Mesenchymal stem cell (in vitro differentiated cells and primary cell): ENCODE data around the gene MORN3.
"Not testable (repeated sequence)": the region's sequence is repeated elsewhere in the genome, so short reads cannot be mapped to it uniquely, and the experiment has no call there.

Experiments used
- DNase-seq: peaks from one replicate; pipeline ENCODE4 v3.0.0-alpha.2; 2013
- H2AFZ ChIP-seq: one replicate; pipeline ENCODE4 v1.6.1; 2013; ENCODE audit warnings: low read depth, mild to moderate bottlenecking, control low read depth, inconsistent platforms, low read length, moderate library complexity
- H2AK5ac ChIP-seq: 2 replicates; pipeline ENCODE4 v1.6.1; 2013; ENCODE audit warnings: low read length, moderate library complexity, mild to moderate bottlenecking, inconsistent platforms; ENCODE audit not compliant: severe bottlenecking
- H2BK120ac ChIP-seq: one replicate; pipeline ENCODE4 v1.6.1; 2013; ENCODE audit warnings: low read depth, mild to moderate bottlenecking, inconsistent platforms, low read length, moderate library complexity
- H2BK12ac ChIP-seq, 2 experiments: one replicate each; pipeline ENCODE4 v1.6.1; 2013; ENCODE audit warnings: inconsistent platforms in 2 of 2, low read length in 2 of 2, mild to moderate bottlenecking in 2 of 2, moderate library complexity in 2 of 2, control low read depth in 1 of 2
- H2BK15ac ChIP-seq: one replicate; pipeline ENCODE4 v1.6.1; 2013; ENCODE audit warnings: mild to moderate bottlenecking, low read depth, inconsistent platforms; ENCODE audit not compliant: poor library complexity, severe bottlenecking
- H2BK5ac ChIP-seq: 2 replicates; pipeline ENCODE4 v1.6.1; 2013; ENCODE audit warnings: low read depth, mild to moderate bottlenecking, low read length, control low read depth, inconsistent platforms; ENCODE audit not compliant: poor library complexity, severe bottlenecking
- H3K14ac ChIP-seq, 2 experiments: one replicate each; pipeline ENCODE4 v1.6.1; 2013; ENCODE audit warnings: inconsistent platforms in 2 of 2, low read length in 2 of 2, control low read depth in 1 of 2, mild to moderate bottlenecking in 1 of 2, moderate library complexity in 1 of 2
- H3K18ac ChIP-seq, 2 experiments: one replicate each; pipeline ENCODE4 v1.6.1; 2013; ENCODE audit warnings: inconsistent platforms in 2 of 2, low read length in 2 of 2, control low read depth in 1 of 2, low read depth in 1 of 2, mild to moderate bottlenecking in 1 of 2
- H3K23ac ChIP-seq, 2 experiments: one replicate each; pipeline ENCODE4 v1.6.1; 2013; ENCODE audit warnings: inconsistent platforms in 2 of 2, low read length in 2 of 2, mild to moderate bottlenecking in 2 of 2, moderate library complexity in 2 of 2, control low read depth in 1 of 2
- H3K27ac ChIP-seq: 2 replicates; pipeline ENCODE4 v1.5.1; 2013; ENCODE audit warnings: mild to moderate bottlenecking, moderate library complexity, low read length, control low read depth, inconsistent platforms; ENCODE audit not compliant: poor library complexity, severe bottlenecking
- H3K27me3 ChIP-seq, 2 experiments: 2 replicates each; pipeline versions ENCODE4 v1.6.1 to v1.7.0; 2013; ENCODE audit warnings: low read length in 2 of 2, mild to moderate bottlenecking in 2 of 2, moderate library complexity in 2 of 2, control low read depth in 1 of 2, inconsistent platforms in 1 of 2; ENCODE audit not compliant: control insufficient read depth in 1 of 2, insufficient read depth in 1 of 2
- H3K36me3 ChIP-seq, 2 experiments: 2 replicates each; pipeline versions ENCODE4 v1.6.1 to v1.7.0; 2013; ENCODE audit warnings: low read length in 2 of 2, control low read depth in 1 of 2, inconsistent platforms in 1 of 2, low read depth in 1 of 2, mild to moderate bottlenecking in 1 of 2; ENCODE audit not compliant: insufficient read depth in 2 of 2, control insufficient read depth in 1 of 2
- H3K4ac ChIP-seq, 2 experiments: one replicate each; pipeline ENCODE4 v1.6.1; 2013; ENCODE audit warnings: inconsistent platforms in 2 of 2, low read length in 2 of 2, mild to moderate bottlenecking in 2 of 2, moderate library complexity in 2 of 2, control low read depth in 1 of 2, low read depth in 1 of 2
- H3K4me1 ChIP-seq: 2 replicates; pipeline ENCODE4 v1.6.1; 2013; ENCODE audit warnings: low read depth, low read length, control low read depth; ENCODE audit not compliant: control insufficient read depth, insufficient read depth
- H3K4me2 ChIP-seq: 2 replicates; pipeline ENCODE4 v1.6.1; 2013; ENCODE audit warnings: low read length, mild to moderate bottlenecking, inconsistent platforms; ENCODE audit not compliant: poor library complexity, severe bottlenecking
- H3K4me3 ChIP-seq, 2 experiments: 2 replicates each; pipeline versions ENCODE4 v1.5.1 to v1.7.0; 2013; ENCODE audit warnings: low read length in 2 of 2, mild to moderate bottlenecking in 2 of 2, control low read depth in 1 of 2, low read depth in 1 of 2; ENCODE audit not compliant: insufficient read depth in 1 of 2
- H3K79me1 ChIP-seq: replicated peaks from 2 replicates; pipeline ENCODE4 v1.6.1; 2013; ENCODE audit warnings: mild to moderate bottlenecking, control low read depth, low read length, inconsistent platforms; ENCODE audit not compliant: poor library complexity, severe bottlenecking
- H3K9ac ChIP-seq: 2 replicates; pipeline ENCODE4 v1.7.0; 2013; ENCODE audit warnings: mild to moderate bottlenecking, low read length, moderate library complexity
- H3K9me3 ChIP-seq: 2 replicates; pipeline ENCODE4 v1.7.0; 2013; ENCODE audit warnings: mild to moderate bottlenecking, low read length; ENCODE audit not compliant: control insufficient read depth
- H4K8ac ChIP-seq: one replicate; pipeline ENCODE4 v1.6.1; 2013; ENCODE audit warnings: inconsistent platforms, mild to moderate bottlenecking, low read length, moderate library complexity
- H4K91ac ChIP-seq: one replicate; pipeline ENCODE4 v1.6.1; 2013; ENCODE audit warnings: mild to moderate bottlenecking, low read length, inconsistent platforms
- WGBS: methylation state at CpG from one replicate; pipeline ENCODE4 v1.1.7; 2013; ENCODE audit warnings: mixed read lengths; 5-methylcytosine and 5-hydroxymethylcytosine counted together

The MORN3 gene

DNA sequence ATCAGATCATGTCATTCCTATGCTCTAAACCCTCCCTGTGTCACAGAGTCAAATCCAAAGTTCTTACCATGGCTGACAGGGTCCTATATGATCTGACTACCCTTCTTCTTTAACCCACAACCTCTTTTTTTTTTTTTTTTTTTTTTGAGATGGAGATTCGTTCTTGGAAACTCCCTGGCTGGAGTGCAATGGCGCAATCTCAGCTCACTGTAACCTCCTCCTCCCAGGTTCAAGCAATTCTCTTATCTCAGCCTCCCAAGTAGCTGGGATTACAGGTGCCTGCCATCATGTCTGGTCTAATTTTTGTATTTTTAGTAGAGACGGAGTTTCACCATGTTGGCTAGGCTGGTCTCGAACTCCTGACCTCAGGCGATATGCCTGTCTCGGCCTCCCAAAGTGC, 2.6 kb downstream of the MORN3 start:
- H2BK12ac ChIP-seq, H2BK15ac ChIP-seq, H3K4ac ChIP-seq, H3K4me3 ChIP-seq, DNase-seq, H3K79me1 ChIP-seq, H3K23ac ChIP-seq, H3K27ac ChIP-seq, H3K9me3 ChIP-seq, H2BK5ac ChIP-seq, H2AFZ ChIP-seq, H3K4me2 ChIP-seq, H2BK120ac ChIP-seq, H3K14ac ChIP-seq, H3K4me1 ChIP-seq, H4K91ac ChIP-seq, H3K36me3 ChIP-seq, H3K9ac ChIP-seq, H3K18ac ChIP-seq, H2AK5ac ChIP-seq, H3K27me3 ChIP-seq, H4K8ac ChIP-seq: not testable (repeated sequence)
- WGBS = 91% methylated on average over 4 of the region's 6 CpGs

DNA sequence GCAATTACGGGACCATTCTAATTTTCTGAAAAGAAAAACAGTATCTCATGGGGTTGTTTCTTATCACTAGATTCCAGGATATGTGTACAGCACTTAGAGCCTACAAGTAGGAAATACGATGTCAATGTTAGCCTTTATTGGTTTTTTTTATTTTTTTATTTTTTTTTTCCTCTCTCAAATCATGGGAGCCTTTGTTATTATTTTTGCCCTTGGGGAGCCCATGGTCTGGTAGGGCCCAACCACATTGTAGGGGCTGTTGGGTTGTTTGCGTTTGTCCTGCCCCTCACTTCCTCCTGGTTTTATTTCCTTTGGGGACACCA, 5.9 kb downstream of the MORN3 start:
- Histone ChIP-seq H2AK5ac (no peak overlapping the region), H4K91ac (no peak overlapping the region), H2BK5ac (no peak overlapping the region), H3K4ac (no peak overlapping the region), H3K27me3 (no peaks in the 10 kb centered on the region), H3K23ac (no peak overlapping the region), H4K8ac (no peak overlapping the region), H2BK120ac (no peak overlapping the region), H3K4me1 (peaks cover 2% of the 10 kb centered on the region), H3K4me3 (no peak overlapping the region), H3K9ac (no peak overlapping the region), H3K18ac (no peak overlapping the region), H2AFZ (no peak overlapping the region), H3K4me2 (no peak overlapping the region), H3K9me3 (no peaks in the 10 kb centered on the region), H3K36me3 (peaks cover 0 to 3% of the 10 kb centered on the region in 2 experiments), H2BK15ac (no peak overlapping the region), H3K14ac (no peak overlapping the region), H2BK12ac (no peak overlapping the region), H3K27ac (no peak overlapping the region), H3K79me1 (no peaks in the 10 kb centered on the region)
- WGBS = 94% methylated on average over 2 of the region's 3 CpGs
- no peak for DNase-seq

- H2BK12ac ChIP-seq, H3K9me3 ChIP-seq, H4K8ac ChIP-seq, H3K79me1 ChIP-seq, H3K18ac ChIP-seq, H3K27me3 ChIP-seq, H3K36me3 ChIP-seq, DNase-seq, H3K27ac ChIP-seq, H2BK120ac ChIP-seq, H2AFZ ChIP-seq, H3K4me3 ChIP-seq, H3K14ac ChIP-seq, H2BK15ac ChIP-seq, H2AK5ac ChIP-seq, H3K23ac ChIP-seq, H3K4ac ChIP-seq, H3K4me2 ChIP-seq, H4K91ac ChIP-seq, H3K9ac ChIP-seq, H2BK5ac ChIP-seq, H3K4me1 ChIP-seq: not testable (repeated sequence)
- WGBS = 93% methylated on average over 11 of the region's 11 CpGs
These were observed 7.9 kb downstream of the MORN3 start for GRCh38 chr12:121661353-121662105.

GRCh38 chr12:121657305-121658008, 12.0 kb downstream of the MORN3 start:
- Histone ChIP-seq H2BK12ac (no peak overlapping the region), H3K79me1 (no peaks in the 10 kb centered on the region), H3K23ac (no peak overlapping the region), H4K8ac (no peak overlapping the region), H3K9ac (no peak overlapping the region), H3K14ac (no peak overlapping the region), H3K36me3 (peaks cover 0 to 6% of the 10 kb centered on the region in 2 experiments), H2BK5ac (no peak overlapping the region), H3K4me2 (no peak overlapping the region), H2BK15ac (no peak overlapping the region), H2BK120ac (no peak overlapping the region), H2AK5ac (no peak overlapping the region), H3K4me1 (peaks cover 3% of the 10 kb centered on the region), H4K91ac (no peak overlapping the region), H3K27ac (no peak overlapping the region), H3K27me3 (no peaks in the 10 kb centered on the region), H2AFZ (no peak overlapping the region), H3K4ac (no peak overlapping the region), H3K4me3 (no peak overlapping the region), H3K18ac (no peak overlapping the region), H3K9me3 (no peaks in the 10 kb centered on the region)
- no peak for DNase-seq
- WGBS = 97% methylated on average over 11 of the region's 18 CpGs
